Measurements from ENCODE around the gene DMWD. TPM values are rescaled to one million over a fixed set of nuclear protein-coding genes. Genes with fewer than 3 reads are reported as not detected.

The DMWD gene
- total RNA-seq, 2 experiments from 2014 or later = 28.6 to 31.5 TPM

DNA sequence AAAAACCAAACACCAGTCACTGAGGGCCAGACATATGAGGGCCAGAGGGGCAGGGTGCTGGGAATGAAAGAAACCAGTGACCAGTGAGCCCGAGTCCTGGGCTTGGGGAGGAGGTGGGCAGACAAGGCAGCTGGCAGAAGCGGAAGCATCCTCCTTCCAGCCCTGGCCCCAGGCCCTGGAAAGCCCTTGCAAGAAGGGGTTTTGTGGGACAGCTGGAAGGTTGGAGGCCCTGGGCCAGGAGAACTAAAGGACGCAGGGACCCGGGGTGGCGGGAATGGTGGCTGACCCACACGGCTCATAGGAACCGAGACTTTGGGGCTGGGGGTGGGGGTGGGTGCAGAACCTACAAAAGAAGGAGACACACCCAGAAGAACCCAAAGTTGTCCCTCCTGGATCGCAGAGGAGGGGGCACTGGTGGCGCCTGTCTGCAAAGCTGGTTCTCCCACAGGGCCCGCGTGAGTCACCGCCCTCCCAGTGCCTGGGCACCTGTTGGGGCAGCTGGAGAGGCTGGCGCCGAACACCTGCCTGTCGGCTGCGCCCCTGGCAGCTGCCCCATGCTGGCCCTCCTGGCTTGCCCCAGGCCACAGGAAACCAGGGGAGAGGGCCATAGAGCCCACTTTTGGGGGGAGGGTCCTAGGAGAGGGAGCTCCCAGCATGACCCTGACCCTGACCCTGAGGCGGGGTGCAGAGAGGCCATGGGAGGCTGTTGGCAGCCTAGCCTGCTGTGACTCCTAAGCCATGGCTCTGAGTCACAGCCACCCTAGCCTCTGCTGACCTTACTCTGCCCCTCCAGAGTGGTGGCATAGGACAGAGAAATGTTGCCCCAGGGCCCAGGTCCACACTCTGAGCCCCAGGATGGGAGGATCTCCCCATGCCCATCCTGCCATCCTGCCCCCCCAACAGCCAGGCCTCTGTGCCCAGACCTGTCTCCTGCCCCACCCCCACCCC, 11.2 kb downstream of the DMWD start:
- TF ChIP-seq, protein P1, sequence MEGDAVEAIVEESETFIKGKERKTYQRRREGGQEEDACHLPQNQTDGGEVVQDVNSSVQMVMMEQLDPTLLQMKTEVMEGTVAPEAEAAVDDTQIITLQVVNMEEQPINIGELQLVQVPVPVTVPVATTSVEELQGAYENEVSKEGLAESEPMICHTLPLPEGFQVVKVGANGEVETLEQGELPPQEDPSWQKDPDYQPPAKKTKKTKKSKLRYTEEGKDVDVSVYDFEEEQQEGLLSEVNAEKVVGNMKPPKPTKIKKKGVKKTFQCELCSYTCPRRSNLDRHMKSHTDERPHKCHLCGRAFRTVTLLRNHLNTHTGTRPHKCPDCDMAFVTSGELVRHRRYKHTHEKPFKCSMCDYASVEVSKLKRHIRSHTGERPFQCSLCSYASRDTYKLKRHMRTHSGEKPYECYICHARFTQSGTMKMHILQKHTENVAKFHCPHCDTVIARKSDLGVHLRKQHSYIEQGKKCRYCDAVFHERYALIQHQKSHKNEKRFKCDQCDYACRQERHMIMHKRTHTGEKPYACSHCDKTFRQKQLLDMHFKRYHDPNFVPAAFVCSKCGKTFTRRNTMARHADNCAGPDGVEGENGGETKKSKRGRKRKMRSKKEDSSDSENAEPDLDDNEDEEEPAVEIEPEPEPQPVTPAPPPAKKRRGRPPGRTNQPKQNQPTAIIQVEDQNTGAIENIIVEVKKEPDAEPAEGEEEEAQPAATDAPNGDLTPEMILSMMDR (IDR thresholded peaks at IDR 0.05) = no peak
- no peak overlapping the region for H3K4me3 Mint-ChIP-seq
- intact Hi-C loops (cut with DNase I, micrococcal nuclease) = no loop called here
- peaks cover 22 to 39% of the 10 kb centered on the region in 2 experiments for H3K27me3 ChIP-seq (ENCODE audit: control insufficient read depth in 1 of 2, insufficient read depth in 2 of 2, low read length in 2 of 2)
- H3K27ac ChIP-seq (ENCODE audit: low read depth in 1 of 2, low read length in 2 of 2) = no peak overlapping the region
- ATAC-seq (ENCODE audit: poor library complexity) (no peak), DNase-seq (no peak)
- no peaks in the 10 kb centered on the region for H3K9me3 Mint-ChIP-seq
- H3K36me3 Mint-ChIP-seq (ENCODE audit: low read depth) = peaks cover 28% of the 10 kb centered on the region
- no peak overlapping the region for H3K4me3 ChIP-seq (ENCODE audit: low read length)
- H3K27me3 Mint-ChIP-seq = peaks cover 34% of the 10 kb centered on the region
- peaks cover 17% of the 10 kb centered on the region for H3K36me3 ChIP-seq (ENCODE audit: insufficient read depth, low read length)
- peaks cover 24% of the 10 kb centered on the region for H3K4me1 ChIP-seq (ENCODE audit: insufficient read depth, low read length)
- H3K4me1 Mint-ChIP-seq (ENCODE audit: low read depth) = peaks cover 23% of the 10 kb centered on the region
- H3K9me3 ChIP-seq (ENCODE audit: control insufficient read depth in 1 of 2, insufficient read depth in 1 of 2, low read length in 2 of 2) = peaks cover 0 to 14% of the 10 kb centered on the region in 2 experiments
- CTCF ChIA-PET = interaction anchor here (0.6 to 2.9 kb wide), 2 partner anchors 12 to 342 kb away, joined by 4 to 59 read pairs; partner anchors contain the start of gene SIX5
- no peak overlapping the region for H3K27ac Mint-ChIP-seq
- POLR2A ChIA-PET = interaction anchor here (1.4 kb wide), 2 partner anchors 11 to 12 kb away, joined by 5 to 6 read pairs; partner anchors contain the start of genes DMWD and SIX5

DNA sequence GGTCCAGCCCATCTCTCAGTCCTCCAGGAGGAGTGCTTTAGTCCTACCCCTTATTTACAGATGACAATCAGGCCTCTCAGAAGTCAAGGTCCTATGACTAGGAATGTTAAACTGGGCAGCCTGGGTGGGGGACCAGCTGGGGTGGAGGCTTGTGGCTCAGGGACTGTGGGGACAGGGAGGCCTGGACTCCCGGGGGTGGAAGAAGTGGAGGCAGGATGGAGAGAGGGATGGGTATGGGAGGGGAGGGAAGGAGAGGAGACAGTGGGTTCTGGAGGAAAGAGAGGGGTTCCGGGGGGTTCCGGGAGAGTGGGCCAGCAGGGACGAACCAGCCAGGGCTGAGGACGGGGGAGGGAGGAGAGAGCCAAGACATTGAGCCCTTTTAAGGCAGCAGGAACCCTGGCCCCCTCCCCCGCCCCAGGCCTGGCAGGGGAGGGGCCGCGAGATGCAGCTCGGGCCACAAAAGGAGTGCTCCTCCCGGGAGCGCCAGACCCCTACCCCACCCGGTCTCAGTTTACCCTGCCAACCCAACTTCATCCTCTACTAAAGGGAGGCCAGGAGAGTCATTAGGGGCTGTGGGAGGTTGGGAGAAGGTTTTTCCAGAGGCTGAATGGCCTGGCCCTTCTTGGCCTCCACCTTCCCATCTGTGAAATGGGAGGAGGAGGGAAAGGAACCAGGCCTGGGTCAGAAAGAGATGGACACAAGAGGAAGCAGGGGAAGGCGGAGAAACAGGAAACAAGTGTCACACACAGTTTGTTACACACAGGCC, 12.0 kb downstream of the DMWD start:
- Mint-ChIP-seq H3K4me1 (ENCODE audit: low read depth) (peaks cover 23% of the 10 kb centered on the region), H3K27me3 (peaks cover 34% of the 10 kb centered on the region), H3K27ac (no peak overlapping the region), H3K9me3 (no peaks in the 10 kb centered on the region), H3K4me3 (no peak overlapping the region), H3K36me3 (ENCODE audit: low read depth) (peaks cover 24% of the 10 kb centered on the region)
- TF ChIP-seq, protein P1 (IDR thresholded peaks at IDR 0.05) = no peak
- Histone ChIP-seq H3K27me3 (ENCODE audit: control insufficient read depth in 1 of 2, insufficient read depth in 2 of 2, low read length in 2 of 2) (peaks cover 22 to 39% of the 10 kb centered on the region in 2 experiments), H3K4me3 (ENCODE audit: low read length) (no peak overlapping the region), H3K9me3 (ENCODE audit: control insufficient read depth in 1 of 2, insufficient read depth in 1 of 2, low read length in 2 of 2) (peaks cover 0 to 14% of the 10 kb centered on the region in 2 experiments), H3K36me3 (ENCODE audit: insufficient read depth, low read length) (peaks cover 13% of the 10 kb centered on the region), H3K4me1 (ENCODE audit: insufficient read depth, low read length) (peaks cover 24% of the 10 kb centered on the region), H3K27ac (ENCODE audit: low read depth in 1 of 2, low read length in 2 of 2) (no peak overlapping the region)
- intact Hi-C loops (cut with DNase I, micrococcal nuclease) = no loop called here
- no peak for ATAC-seq (ENCODE audit: poor library complexity)
- POLR2A ChIA-PET = no interaction called here
- DNase-seq = no peak
- CTCF ChIA-PET = interaction anchor here (2.9 kb wide), 1 partner anchor 11 kb away, joined by 59 read pairs; the partner anchor contains the start of gene SIX5

DNA sequence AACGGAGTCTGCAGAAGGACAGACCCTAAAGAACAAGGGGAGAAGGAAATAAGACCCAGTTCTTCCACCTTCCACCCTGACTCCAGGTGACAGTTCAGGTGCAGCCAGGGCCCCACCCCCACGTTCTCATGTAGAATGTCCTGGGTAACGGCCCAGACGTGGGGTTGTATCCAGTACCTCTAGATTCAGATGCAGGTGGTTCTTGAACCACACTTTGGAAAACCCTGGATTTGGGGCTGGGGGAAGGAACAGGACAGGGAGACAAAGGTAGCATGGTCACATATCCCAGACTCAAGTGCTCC, 12.5 kb downstream of the DMWD start:
- DNase-seq (no peak), ATAC-seq (ENCODE audit: poor library complexity) (no peak)
- TF ChIP-seq, protein P1 (IDR thresholded peaks at IDR 0.05) = no peak
- Mint-ChIP-seq H3K4me3 (no peak overlapping the region), H3K36me3 (ENCODE audit: low read depth) (peaks cover 24% of the 10 kb centered on the region), H3K27ac (no peak overlapping the region), H3K9me3 (no peaks in the 10 kb centered on the region), H3K27me3 (peaks cover 34% of the 10 kb centered on the region), H3K4me1 (ENCODE audit: low read depth) (peaks cover 23% of the 10 kb centered on the region)
- Histone ChIP-seq H3K27ac (ENCODE audit: low read depth in 1 of 2, low read length in 2 of 2) (no peak overlapping the region), H3K36me3 (ENCODE audit: insufficient read depth, low read length) (peaks cover 13% of the 10 kb centered on the region), H3K4me3 (ENCODE audit: low read length) (no peak overlapping the region), H3K9me3 (ENCODE audit: control insufficient read depth in 1 of 2, insufficient read depth in 1 of 2, low read length in 2 of 2) (peaks cover 0 to 14% of the 10 kb centered on the region in 2 experiments), H3K27me3 (ENCODE audit: control insufficient read depth in 1 of 2, insufficient read depth in 2 of 2, low read length in 2 of 2) (peaks cover 22 to 39% of the 10 kb centered on the region in 2 experiments), H3K4me1 (ENCODE audit: insufficient read depth, low read length) (peaks cover 24% of the 10 kb centered on the region)
- CTCF ChIA-PET = interaction anchor here (0.8 to 2.9 kb wide), 2 partner anchors 11 to 49 kb away, joined by 3 to 59 read pairs; partner anchors contain the start of genes FBXO46 and SIX5
- POLR2A ChIA-PET = no interaction called here
- intact Hi-C loops (cut with DNase I, micrococcal nuclease) = no loop called here
